ENCODE measurements around the gene MTARC2. TPM values are rescaled to one million over a fixed set of nuclear protein-coding genes. Genes with fewer than 3 reads are reported as not detected.

Gene MTARC2
- total and polyA plus RNA-seq, 10 of the 15 experiments (the other 5 are each of a cell fraction or from before 2014, with no cell fraction given): 1.9 to 5.5 (median 3.3) TPM

- TF ChIP-seq, protein P1, sequence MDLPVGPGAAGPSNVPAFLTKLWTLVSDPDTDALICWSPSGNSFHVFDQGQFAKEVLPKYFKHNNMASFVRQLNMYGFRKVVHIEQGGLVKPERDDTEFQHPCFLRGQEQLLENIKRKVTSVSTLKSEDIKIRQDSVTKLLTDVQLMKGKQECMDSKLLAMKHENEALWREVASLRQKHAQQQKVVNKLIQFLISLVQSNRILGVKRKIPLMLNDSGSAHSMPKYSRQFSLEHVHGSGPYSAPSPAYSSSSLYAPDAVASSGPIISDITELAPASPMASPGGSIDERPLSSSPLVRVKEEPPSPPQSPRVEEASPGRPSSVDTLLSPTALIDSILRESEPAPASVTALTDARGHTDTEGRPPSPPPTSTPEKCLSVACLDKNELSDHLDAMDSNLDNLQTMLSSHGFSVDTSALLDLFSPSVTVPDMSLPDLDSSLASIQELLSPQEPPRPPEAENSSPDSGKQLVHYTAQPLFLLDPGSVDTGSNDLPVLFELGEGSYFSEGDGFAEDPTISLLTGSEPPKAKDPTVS (IDR thresholded peaks at IDR 0.05; ENCODE audit: low read depth, low read length): no peak
- TF ChIP-seq ZZZ3 (IDR thresholded peaks at IDR 0.05; ENCODE audit: control insufficient read depth, insufficient read length, low read depth) (no peak), KDM1A (IDR thresholded peaks at IDR 0.05; ENCODE audit: borderline replicate concordance) (no peak), DPF2 (IDR thresholded peaks at IDR 0.05) (peak; percentile 58), FOXM1 (IDR thresholded peaks at IDR 0.05; ENCODE audit: low read depth, low read length) (peak; percentile 45; the same call in 1 of the 2 replicates), ZNF217 (IDR thresholded peaks at IDR 0.05) (no peak), SMC3 (IDR thresholded peaks at IDR 0.05; ENCODE audit: borderline replicate concordance, low read length) (no peak), ZNF384 (IDR thresholded peaks at IDR 0.05; ENCODE audit: borderline replicate concordance, low read depth, low read length) (no peak), MTA3 (IDR thresholded peaks at IDR 0.05; ENCODE audit: borderline replicate concordance, low read length) (no peak), PML (IDR thresholded peaks at IDR 0.05; ENCODE audit: low read length) (no peak), HDGF (IDR thresholded peaks at IDR 0.05) (no peak), HDAC6 (IDR thresholded peaks at IDR 0.05; ENCODE audit: unreplicated experiment) (no peak), IKZF2 (IDR thresholded peaks at IDR 0.05) (peak in 1 of 2 experiments; percentile 49; a peak in 1 of 4 replicates), BCL3 (IDR thresholded peaks at IDR 0.05; ENCODE audit: borderline replicate concordance, insufficient read depth, low read depth, low read length, poor library complexity, severe bottlenecking) (no peak), FOXK2 (IDR thresholded peaks at IDR 0.05) (no peak), ZBED1 (IDR thresholded peaks at IDR 0.05; ENCODE audit: borderline replicate concordance) (no peak), IRF5 (IDR thresholded peaks at IDR 0.05; ENCODE audit: borderline replicate concordance) (no peak), E2F4 (IDR thresholded peaks at IDR 0.05; ENCODE audit: low read depth, low read length) (no peak), KAT2A (conservative IDR thresholded peaks at IDR 0.05; ENCODE audit: control insufficient read depth, low read depth, low read length) (no peak), NFIC (IDR thresholded peaks at IDR 0.05; ENCODE audit: low read depth, low read length) (peak; percentile 53; the same call in 1 of the 2 replicates), POU2F2 (IDR thresholded peaks at IDR 0.05; ENCODE audit: borderline replicate concordance, low read depth, low read length) (no peak), RB1 (IDR thresholded peaks at IDR 0.05; ENCODE audit: borderline replicate concordance) (no peak), NFYB (IDR thresholded peaks at IDR 0.05; ENCODE audit: insufficient read depth, low read depth, low read length) (no peak), MEF2B (IDR thresholded peaks at IDR 0.05; ENCODE audit: partially characterized antibody, poor library complexity, severe bottlenecking) (no peak)
- TF ChIP-seq, protein P2, sequence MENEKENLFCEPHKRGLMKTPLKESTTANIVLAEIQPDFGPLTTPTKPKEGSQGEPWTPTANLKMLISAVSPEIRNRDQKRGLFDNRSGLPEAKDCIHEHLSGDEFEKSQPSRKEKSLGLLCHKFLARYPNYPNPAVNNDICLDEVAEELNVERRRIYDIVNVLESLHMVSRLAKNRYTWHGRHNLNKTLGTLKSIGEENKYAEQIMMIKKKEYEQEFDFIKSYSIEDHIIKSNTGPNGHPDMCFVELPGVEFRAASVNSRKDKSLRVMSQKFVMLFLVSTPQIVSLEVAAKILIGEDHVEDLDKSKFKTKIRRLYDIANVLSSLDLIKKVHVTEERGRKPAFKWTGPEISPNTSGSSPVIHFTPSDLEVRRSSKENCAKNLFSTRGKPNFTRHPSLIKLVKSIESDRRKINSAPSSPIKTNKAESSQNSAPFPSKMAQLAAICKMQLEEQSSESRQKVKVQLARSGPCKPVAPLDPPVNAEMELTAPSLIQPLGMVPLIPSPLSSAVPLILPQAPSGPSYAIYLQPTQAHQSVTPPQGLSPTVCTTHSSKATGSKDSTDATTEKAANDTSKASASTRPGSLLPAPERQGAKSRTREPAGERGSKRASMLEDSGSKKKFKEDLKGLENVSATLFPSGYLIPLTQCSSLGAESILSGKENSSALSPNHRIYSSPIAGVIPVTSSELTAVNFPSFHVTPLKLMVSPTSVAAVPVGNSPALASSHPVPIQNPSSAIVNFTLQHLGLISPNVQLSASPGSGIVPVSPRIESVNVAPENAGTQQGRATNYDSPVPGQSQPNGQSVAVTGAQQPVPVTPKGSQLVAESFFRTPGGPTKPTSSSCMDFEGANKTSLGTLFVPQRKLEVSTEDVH (IDR thresholded peaks at IDR 0.05; ENCODE audit: low read depth, partially characterized antibody): no peak
Observed at GRCh38 chr1:220701974-220702373, 46.1 kb upstream of the MTARC2 start (continued).

Data from GM12878 (cell line).